Measurements from ENCODE around the gene SLC25A43. TPM values are rescaled to one million over a fixed set of nuclear protein-coding genes. Genes with fewer than 3 reads are reported as not detected.
A peak's percentile ranks its signal among the peaks of the same experiment; 100 is the strongest.

Gene SLC25A43
- total RNA-seq, 1 experiment from 2014 or later: 42.3 TPM

GRCh38 chrX:119478504-119478903 is 79.4 kb downstream of the SLC25A43 start:
- H3K79me2 ChIP-seq (ENCODE audit: low read depth): no peaks in the 10 kb centered on the region
- intact Hi-C loops (cut with micrococcal nuclease; ENCODE audit: unreplicated experiment): no loop called here
- BruUV-seq (replicated peaks): no TSS peak
- H3K4me2 ChIP-seq: peak overlapping the region; percentile 56
- CTCF ChIA-PET: interaction anchor here (0.6 to 1.9 kb wide), 5 partner anchors 9 to 251 kb away, joined by 3 to 10 read pairs (median 6); partner anchors contain the start of gene UBE2A
- H3K4me1 ChIP-seq (replicated peaks; ENCODE audit: insufficient read depth): peaks cover 24% of the 10 kb centered on the region
- TF ChIP-seq CTCF (conservative IDR thresholded peaks at IDR 0.05): no peak
- no peak for TF ChIP-seq EZH2 (IDR thresholded peaks at IDR 0.05; ENCODE audit: low read depth)
- H2AFZ ChIP-seq: no peak overlapping the region; the same call in 1 of the 2 replicates
- H4K20me1 ChIP-seq (ENCODE audit: insufficient read depth): no peaks in the 10 kb centered on the region
- H3K27me3 ChIP-seq (ENCODE audit: insufficient read depth, low read depth): no peaks in the 10 kb centered on the region
- H3K36me3 ChIP-seq (ENCODE audit: low read depth): no peaks in the 10 kb centered on the region
- POLR2A ChIA-PET (ENCODE audit: unreplicated experiment): interaction anchor here (0.6 kb wide), 2 partner anchors 10 to 235 kb away, joined by 9 to 10 read pairs; no protein-coding TSS in a partner anchor
- no peak overlapping the region for H3K4me3 ChIP-seq
- H3K27ac ChIP-seq: peak overlapping the region; percentile 19
- H3K9me2 ChIP-seq (ENCODE audit: insufficient read depth): no peaks in the 10 kb centered on the region
- H3K9me3 ChIP-seq (ENCODE audit: insufficient read depth, low read depth): no peaks in the 10 kb centered on the region
- no peak for DNase-seq
- peaks cover 28% of the 10 kb centered on the region; the same call in 1 of the 2 replicates for H3F3A ChIP-seq (ENCODE audit: insufficient read depth, low read depth)

DNA sequence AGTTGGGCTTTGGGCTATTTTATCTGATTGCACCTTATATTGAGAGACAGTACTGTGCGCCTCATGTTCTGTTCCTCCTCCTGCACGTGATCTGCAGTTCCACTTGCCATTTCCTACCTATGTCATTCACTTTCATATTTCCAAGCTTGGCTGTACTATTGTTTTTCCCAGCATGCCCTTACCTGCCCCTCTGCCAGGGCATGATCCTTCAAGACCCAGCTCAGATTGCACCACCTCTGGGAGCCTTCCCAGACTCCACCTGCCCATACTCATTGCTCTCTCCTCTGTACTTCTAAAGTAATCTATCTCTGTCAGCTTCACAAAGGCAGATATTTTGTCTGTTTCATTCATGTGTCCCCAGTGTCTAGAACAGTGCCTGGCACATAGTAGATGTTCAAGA is 80.7 kb downstream of the SLC25A43 start:
- H3F3A ChIP-seq (ENCODE audit: insufficient read depth, low read depth): peaks cover 28% of the 10 kb centered on the region; the same call in 1 of the 2 replicates
- DNase-seq: no peak
- no peak overlapping the region for H3K4me2 ChIP-seq
- H3K4me3 ChIP-seq: no peak overlapping the region
- intact Hi-C loops (cut with micrococcal nuclease; ENCODE audit: unreplicated experiment): loop anchor here (5.0 to 10.0 kb wide), 2 partner anchors 335 to 392 kb away; partner anchors contain the start of genes NDUFA1 and RNF113A
- H3K27ac ChIP-seq: no peak overlapping the region
- no peaks in the 10 kb centered on the region for H3K27me3 ChIP-seq (ENCODE audit: insufficient read depth, low read depth)
- no peaks in the 10 kb centered on the region for H3K36me3 ChIP-seq (ENCODE audit: low read depth)
- no peaks in the 10 kb centered on the region for H3K79me2 ChIP-seq (ENCODE audit: low read depth)
- no peaks in the 10 kb centered on the region for H3K9me3 ChIP-seq (ENCODE audit: insufficient read depth, low read depth)
- H4K20me1 ChIP-seq (ENCODE audit: insufficient read depth): no peaks in the 10 kb centered on the region
- no peak overlapping the region for H2AFZ ChIP-seq
- H3K9me2 ChIP-seq (ENCODE audit: insufficient read depth): no peaks in the 10 kb centered on the region
- TF ChIP-seq CTCF (conservative IDR thresholded peaks at IDR 0.05) (no peak), EZH2 (IDR thresholded peaks at IDR 0.05; ENCODE audit: low read depth) (no peak)
- CTCF ChIA-PET: interaction anchor here (0.6 kb wide), 1 partner anchor 121 kb away, joined by 3 read pairs; no protein-coding TSS in a partner anchor
- POLR2A ChIA-PET (ENCODE audit: unreplicated experiment): interaction anchor here (0.6 kb wide), 1 partner anchor 839 kb away, joined by 5 read pairs; no protein-coding TSS in a partner anchor
- peaks cover 24% of the 10 kb centered on the region for H3K4me1 ChIP-seq (replicated peaks; ENCODE audit: insufficient read depth)
- no TSS peak for BruUV-seq (replicated peaks)

- no peak overlapping the region for H3K4me2 ChIP-seq
- H3K79me2 ChIP-seq (ENCODE audit: low read depth): no peaks in the 10 kb centered on the region
- no peak overlapping the region for H2AFZ ChIP-seq
- no peaks in the 10 kb centered on the region for H3K9me3 ChIP-seq (ENCODE audit: insufficient read depth, low read depth)
- no peaks in the 10 kb centered on the region for H3K27me3 ChIP-seq (ENCODE audit: insufficient read depth, low read depth)
- H3K4me1 ChIP-seq (replicated peaks; ENCODE audit: insufficient read depth): peaks cover 24% of the 10 kb centered on the region
- H3K36me3 ChIP-seq (ENCODE audit: low read depth): no peaks in the 10 kb centered on the region
- POLR2A ChIA-PET (ENCODE audit: unreplicated experiment): no interaction called here
- no TSS peak for BruUV-seq (replicated peaks)
- H3F3A ChIP-seq (ENCODE audit: insufficient read depth, low read depth): peaks cover 22% of the 10 kb centered on the region; the same call in 1 of the 2 replicates
- no peak overlapping the region for H3K27ac ChIP-seq
- H4K20me1 ChIP-seq (ENCODE audit: insufficient read depth): no peaks in the 10 kb centered on the region
- DNase-seq: no peak
- no peaks in the 10 kb centered on the region for H3K9me2 ChIP-seq (ENCODE audit: insufficient read depth)
- intact Hi-C loops (cut with micrococcal nuclease; ENCODE audit: unreplicated experiment): loop anchor here (5.0 to 10.0 kb wide), 2 partner anchors 337 to 391 kb away; partner anchors contain the start of genes NDUFA1 and RNF113A
- no peak for TF ChIP-seq CTCF (conservative IDR thresholded peaks at IDR 0.05)
- no peak for TF ChIP-seq EZH2 (IDR thresholded peaks at IDR 0.05; ENCODE audit: low read depth)
- CTCF ChIA-PET: interaction anchor here (0.5 kb wide), 1 partner anchor 35 kb away, joined by 3 read pairs; no protein-coding TSS in a partner anchor
- no peak overlapping the region for H3K4me3 ChIP-seq
These were observed 82.2 kb downstream of the SLC25A43 start for GRCh38 chrX:119481323-119481801.
